B cell (primary cell): ENCODE data around the gene ZNF557. TPM values are rescaled to one million over a fixed set of nuclear protein-coding genes. Genes with fewer than 3 reads are reported as not detected.

ENCODE experiments used
- ATAC-seq: fragments of 200-7000 bp; cut with Tn5 transposase; one replicate; pipeline ENCODE4 v1.10.0; 2021; ENCODE audit warnings: low read depth, mild to moderate bottlenecking, moderate number of reproducible peaks, moderate library complexity
- CTCF ChIA-PET: fragments of 350-600 bp; sonication (Branson Sonifier 250); formaldehyde crosslinking; loops from one replicate; lab custom pipeline; 2021; ENCODE audit warnings: antibody characterized with exemption, inconsistent platforms; lab: Charles Lee
- POLR2A ChIA-PET: fragments of 350-600 bp; sonication (Branson Sonifier 250); formaldehyde crosslinking; loops from one replicate; lab custom pipeline; 2021; ENCODE audit warnings: antibody characterized with exemption; lab: Charles Lee
- DNase-seq: peaks from one replicate; pipeline ENCODE4 v3.0.0; 2013
- H2AFZ ChIP-seq: 2 replicates; pipeline ENCODE4 v1.6.1; 2012; ENCODE audit warnings: mild to moderate bottlenecking, low read depth, low read length; ENCODE audit not compliant: insufficient read depth, poor library complexity, severe bottlenecking
- H3K27ac ChIP-seq, 2 donors: 1 replicate in 1 of 2; 2 replicates in 1 of 2; pipeline ENCODE4 v1.5.1; 2012 to 2013; ENCODE audit warnings: low read length in 2 of 2, mild to moderate bottlenecking in 2 of 2, moderate library complexity in 1 of 2
- H3K27me3 ChIP-seq, 4 experiments: fragments of 200-600 bp in 1 of 4; sonication (generic) in 1 of 4; replicated peaks in 1 of 4; 1 replicate in 2 of 4; 2 replicates in 2 of 4; pipeline versions ENCODE4 v1.6.1 to v1.7.0; 2013 to 2016; ENCODE audit warnings: low read length in 3 of 4, mild to moderate bottlenecking in 2 of 4, mixed read lengths in 1 of 4, moderate library complexity in 1 of 4; ENCODE audit not compliant: insufficient read depth in 4 of 4, control insufficient read depth in 3 of 4; ENCODE audit errors: control extremely low read depth in 1 of 4
- H3K36me3 ChIP-seq, 2 experiments: replicated peaks in 1 of 2; 1 replicate in 1 of 2; 2 replicates in 1 of 2; pipeline versions ENCODE4 v1.6.1 to v1.7.1; 2013; ENCODE audit warnings: low read length in 1 of 2; ENCODE audit not compliant: insufficient read depth in 2 of 2, control insufficient read depth in 1 of 2; ENCODE audit errors: control extremely low read depth in 1 of 2, extremely low read depth in 1 of 2
- H3K4me1 ChIP-seq, 2 donors: fragments of 200-600 bp in 1 of 2; sonication (generic) in 1 of 2; 1 replicate in 1 of 2; 2 replicates in 1 of 2; pipeline versions ENCODE4 v1.5.1 to v1.6.1; 2013 to 2017; ENCODE audit warnings: low read length in 2 of 2; ENCODE audit not compliant: control insufficient read depth in 2 of 2, insufficient read depth in 2 of 2
- H3K4me2 ChIP-seq: replicated peaks from 2 replicates; pipeline ENCODE3; 2012; ENCODE audit warnings: mild to moderate bottlenecking, low read depth, low read length; ENCODE audit not compliant: poor library complexity, severe bottlenecking
- H3K4me3 ChIP-seq, 5 experiments: fragments of 200-600 bp in 1 of 5; sonication (generic) in 1 of 5; 1 replicate in 3 of 5; 2 replicates in 2 of 5; pipeline versions ENCODE4 v1.5.1 to v1.7.0; 2011 to 2016; ENCODE audit warnings: low read length in 4 of 5, mild to moderate bottlenecking in 4 of 5, low read depth in 2 of 5, control low read depth in 1 of 5, moderate library complexity in 1 of 5; ENCODE audit not compliant: insufficient read depth in 1 of 5; ENCODE audit errors: control extremely low read depth in 1 of 5, extremely low read depth in 1 of 5
- H3K79me2 ChIP-seq: fragments of 200-600 bp; sonication (generic); one replicate; pipeline ENCODE4 v1.6.0; 2016; ENCODE audit warnings: low read length; ENCODE audit not compliant: control insufficient read depth, insufficient read depth
- H3K9ac ChIP-seq: fragments of 200-600 bp; sonication (generic); 2 replicates; pipeline ENCODE4 v1.6.1; 2017; ENCODE audit warnings: mild to moderate bottlenecking, low read length, moderate library complexity
- H3K9me3 ChIP-seq, 3 donors: one replicate each; pipeline versions ENCODE4 v1.6.1 to v1.7.1; 2013; ENCODE audit warnings: low read length in 2 of 3; ENCODE audit not compliant: control insufficient read depth in 2 of 3, insufficient read depth in 1 of 3; ENCODE audit errors: control extremely low read depth in 1 of 3
- H4K20me1 ChIP-seq: 2 replicates; pipeline ENCODE4 v1.6.0; 2012; ENCODE audit warnings: mild to moderate bottlenecking, low read length; ENCODE audit not compliant: insufficient read depth, control insufficient read depth, poor library complexity, severe bottlenecking
- H3K27ac Mint-ChIP-seq: one replicate; pipeline ENCODE4 v1.8.0; 2021; ENCODE audit warnings: mixed read lengths
- H3K27me3 Mint-ChIP-seq: one replicate; pipeline ENCODE4 v1.8.0; 2021; ENCODE audit warnings: mixed read lengths
- H3K4me1 Mint-ChIP-seq: one replicate; pipeline ENCODE4 v1.8.0; 2021; ENCODE audit warnings: mixed read lengths
- H3K4me3 Mint-ChIP-seq: one replicate; pipeline ENCODE4 v1.8.0; 2021; ENCODE audit warnings: mixed read lengths
- H3K9me3 Mint-ChIP-seq: one replicate; pipeline ENCODE4 v1.8.0; 2022; ENCODE audit warnings: mixed read lengths; ENCODE audit not compliant: insufficient read depth
- CTCF ChIP-seq: fragments of 200-600 bp; IDR thresholded peaks from one replicate; pipeline ENCODE4 v1.8.0; 2022; ENCODE audit warnings: antibody characterized with exemption, mild to moderate bottlenecking
- EZH2 ChIP-seq: IDR thresholded peaks from 2 replicates; pipeline ENCODE4 v1.6.1; 2012; ENCODE audit warnings: borderline replicate concordance, low read depth, mild to moderate bottlenecking, moderate library complexity, low read length; ENCODE audit not compliant: insufficient read depth, poor library complexity, severe bottlenecking
- WGBS: methylation state at CpG from one replicate; pipeline ENCODE4 v1.1.5; 2013; ENCODE audit warnings: missing lambda C conversion rate; ENCODE audit not compliant: insufficient coverage; 5-methylcytosine and 5-hydroxymethylcytosine counted together
- intact Hi-C: fragments of 100-400 bp; cut with micrococcal nuclease; formaldehyde crosslinking; loops from one replicate; pipeline ENCODE4 v1.10.0; 2022
- polyA plus RNA-seq: library from polyadenylated mRNA; depleted of rRNA; stranded (reverse); fragments of >200 nt; gene quantifications from 2 replicates; pipeline ENCODE4 v1.2.3, GENCODE V29; 2012
- total RNA-seq, 2 donors: library from RNA; stranded (reverse); fragments of 120-200 nt in 1 of 2; gene quantifications; 1 replicate in 1 of 2; 2 replicates in 1 of 2; pipeline versions ENCODE4 v1.2.3 to v1.2.4, GENCODE V29; 2013 to 2022

Gene ZNF557
- total and polyA plus RNA-seq, 2 donors (not counting 1 experiment from before 2014, with no cell fraction given), result 1.5 to 26.8 TPM

- Histone ChIP-seq H3K27me3 (no peaks in the 10 kb centered on the region), H3K4me1 (peaks cover 10 to 14% of the 10 kb centered on the region in 2 donors), H3K4me2 (peak overlapping the region; percentile 99), H3K9me3 (peaks cover 1 to 31% (median 13%) of the 10 kb centered on the region in 3 donors), H3K4me3 (peak overlapping the region; percentile 46 to 87 (median 82)), H3K79me2 (no peaks in the 10 kb centered on the region), H3K27ac (peak overlapping the region; percentile 76 to 93), H3K36me3 (no peaks in the 10 kb centered on the region), H3K9ac (peak overlapping the region; percentile 97), H2AFZ (peak overlapping the region; percentile 100), H4K20me1 (no peaks in the 10 kb centered on the region)
- ChIA-PET POLR2A (interaction anchor here (0.7 to 1.3 kb wide), 4 partner anchors 30 to 250 kb away, joined by 3 to 9 read pairs (median 6); partner anchors contain the start of genes ARHGEF18 and ZNF557), CTCF (interaction anchor here (0.6 to 1.2 kb wide), 12 partner anchors 21 to 1813 kb away, joined by 3 to 7 read pairs (median 4); no protein-coding TSS in a partner anchor)
- under 1% methylated on average over 78 of the region's 78 CpGs for WGBS
- DNase-seq (peak; percentile 91), ATAC-seq (peak; percentile 91)
- Mint-ChIP-seq H3K4me1 (peaks cover 23% of the 10 kb centered on the region), H3K27ac (peak overlapping the region; percentile 90), H3K4me3 (peak overlapping the region; percentile 93), H3K9me3 (peaks cover 15% of the 10 kb centered on the region), H3K27me3 (no peaks in the 10 kb centered on the region)
- intact Hi-C loops, result loop anchor here (1.0 to 5.0 kb wide), 3 partner anchors 30 to 578 kb away; partner anchors contain the start of genes MCEMP1 and ZNF557
- TF ChIP-seq EZH2 (no peak), CTCF (no peak)
Measured at GRCh38 chr19:7098701-7099596, 29.4 kb downstream of the ZNF557 start.
